Left forelimb (tissue), 1 donor: ENCODE data around the gene AMPD3.
A peak's percentile ranks its signal among the peaks of the same experiment; 100 is the strongest.
"Not testable (repeated sequence)": the region's sequence is repeated elsewhere in the genome, so short reads cannot be mapped to it uniquely, and the experiment has no call there.

Source experiments
- DNase-seq: peaks from one replicate; pipeline ENCODE4 v3.0.0-alpha.2; 2018; ENCODE audit warnings: low spot score

AMPD3 gene

GRCh38 chr11:10454878-10455631 lies at the start of gene AMPD3:
TSS of gene AMPD3 (plus strand) at chr11:10455264. CDS start at chr11:10461520, 6,256 bp downstream.
- DNase-seq, result peak; percentile 64

GRCh38 chr11:10405865-10406592 lies 49.0 kb upstream of the AMPD3 start:
- DNase-seq, result no peak

DNA sequence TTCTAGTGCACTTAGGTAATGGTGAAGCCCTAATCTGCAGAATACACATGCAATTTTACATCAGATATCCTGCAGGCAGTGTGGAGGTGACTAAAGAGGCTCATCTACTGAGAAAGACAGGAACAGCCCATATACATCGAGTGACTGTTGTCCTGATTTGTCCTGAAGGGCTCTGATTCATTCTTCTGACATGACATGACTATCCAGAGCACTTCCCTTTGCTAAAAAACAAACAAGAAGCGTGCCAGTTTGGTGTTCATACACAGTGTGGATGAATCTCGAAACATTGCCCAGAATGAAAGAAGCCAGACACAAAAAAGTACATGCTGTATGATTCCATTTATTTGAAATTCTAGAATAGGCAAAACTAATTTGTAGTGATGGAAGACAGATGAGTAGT lies 48.0 kb upstream of the AMPD3 start:
- no peak for DNase-seq

DNA sequence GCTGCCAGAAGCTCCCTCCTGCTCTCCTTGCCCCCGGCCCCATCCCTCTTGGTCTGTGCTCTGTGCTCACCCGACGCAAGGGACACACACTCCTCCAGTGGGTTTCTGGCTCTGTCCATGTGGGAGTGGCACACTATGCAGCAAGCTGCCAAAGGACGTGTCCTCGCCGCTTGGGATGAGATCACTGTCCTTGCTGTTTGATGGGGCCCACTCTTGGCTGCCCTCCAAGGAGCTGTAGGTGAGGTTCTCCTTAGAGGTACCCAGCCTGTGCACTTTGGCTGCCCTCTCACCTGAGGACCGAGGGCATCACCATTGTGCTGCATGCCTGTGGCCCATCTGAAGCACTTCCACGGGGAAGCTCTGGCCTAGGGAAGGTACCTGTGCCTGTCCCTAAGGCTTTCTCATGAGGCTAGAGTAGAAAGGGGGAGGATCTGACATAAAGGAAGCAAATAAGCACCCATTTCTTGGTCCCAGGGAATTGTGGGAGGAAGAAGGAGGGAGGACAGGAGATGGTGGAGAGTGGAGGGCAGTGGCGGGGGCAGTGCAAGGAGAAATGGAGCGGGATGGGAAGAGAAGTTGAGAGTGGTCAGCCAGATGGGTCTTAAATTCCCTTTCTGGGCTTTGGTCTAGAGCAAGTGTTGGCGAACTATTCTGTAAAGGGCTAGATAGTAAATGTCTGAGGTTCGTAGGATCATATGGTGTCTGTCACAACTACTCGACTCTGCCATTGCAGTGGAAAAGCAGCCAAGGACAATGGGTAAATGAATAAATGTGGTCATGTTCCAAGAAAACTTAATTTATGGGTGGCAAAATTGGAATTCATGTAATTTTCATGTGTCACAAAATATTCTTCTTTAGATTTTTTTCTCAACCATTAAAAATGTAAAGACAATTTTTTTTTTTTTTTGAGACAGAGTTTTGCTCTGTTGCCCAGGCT lies 47.0 kb upstream of the AMPD3 start:
- no peak for DNase-seq

- DNase-seq, result no peak
Measured at GRCh38 chr11:10409207-10409661, 45.8 kb upstream of the AMPD3 start.

GRCh38 chr11:10410106-10410843 lies 44.8 kb upstream of the AMPD3 start:
- DNase-seq, result no peak

GRCh38 chr11:10410844-10411200 lies 44.2 kb upstream of the AMPD3 start:
- DNase-seq, result peak; percentile 45

GRCh38 chr11:10412266-10412665 lies 42.8 kb upstream of the AMPD3 start:
- DNase-seq, result peak; percentile 26

DNA sequence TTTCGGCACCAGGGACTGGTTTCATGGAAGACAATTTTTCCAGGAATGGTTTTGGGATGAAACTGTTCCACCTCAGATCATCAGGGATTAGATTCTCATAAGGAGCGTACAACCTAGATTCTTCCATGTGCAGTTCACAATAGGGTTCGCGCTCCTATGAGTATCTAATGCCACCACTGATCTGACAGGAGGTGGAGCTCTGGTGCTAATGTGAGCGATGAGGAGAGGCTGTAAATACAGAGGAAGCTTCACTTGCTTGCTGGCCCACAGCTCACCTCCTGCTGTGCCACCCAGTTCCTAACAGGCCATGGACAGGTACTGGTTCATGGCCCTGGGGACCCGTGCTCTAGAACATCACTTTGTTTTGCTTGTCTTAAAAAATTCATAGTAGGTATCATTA lies 41.8 kb upstream of the AMPD3 start:
- peak; percentile 55 for DNase-seq

DNA sequence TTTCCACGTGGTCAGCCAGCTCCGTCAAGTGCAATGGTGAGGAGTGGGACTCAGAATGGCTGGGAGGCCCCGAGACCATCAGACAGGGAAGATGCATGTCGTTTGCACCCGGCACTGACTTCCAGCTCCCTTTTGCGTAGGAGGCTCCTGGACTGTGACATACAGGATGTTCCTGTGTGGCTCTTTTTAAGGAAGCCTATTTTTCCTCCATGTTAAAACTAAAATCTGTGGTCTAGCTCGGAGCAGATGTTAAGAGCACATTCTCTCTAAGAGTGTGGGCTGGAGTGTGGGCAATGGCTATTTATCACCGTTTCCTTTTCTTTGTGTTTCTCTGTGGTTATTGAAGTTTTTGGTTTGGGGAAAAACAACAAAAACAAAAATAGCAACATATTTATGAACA lies 40.9 kb upstream of the AMPD3 start:
- DNase-seq, result no peak

DNA sequence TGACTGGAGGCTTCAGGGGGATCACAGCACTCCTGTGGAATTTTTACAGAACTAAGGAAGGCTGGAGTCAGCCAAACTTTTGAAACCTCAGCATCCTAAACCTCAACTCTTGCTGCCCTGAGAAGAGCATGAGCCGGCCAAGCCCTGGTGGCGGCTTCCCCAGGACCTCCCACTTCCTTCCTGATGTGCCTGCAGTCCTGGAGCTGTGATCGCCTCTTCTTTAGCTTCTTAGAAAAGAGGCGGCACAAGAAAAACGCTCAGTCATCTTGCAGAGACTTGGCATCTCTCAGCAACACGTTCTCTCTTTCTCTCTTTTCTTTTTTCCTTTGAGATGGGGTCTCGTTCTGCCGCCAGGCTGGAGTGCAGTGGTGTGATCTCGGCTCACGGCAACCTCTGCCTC lies 40.4 kb upstream of the AMPD3 start:
- DNase-seq, result no peak

- DNase-seq, result no peak
Measured at GRCh38 chr11:10415817-10416392, 39.2 kb upstream of the AMPD3 start.

- DNase-seq, result no peak
Measured at GRCh38 chr11:10418259-10418949, 36.7 kb upstream of the AMPD3 start.

- no peak for DNase-seq
Measured at GRCh38 chr11:10418950-10419310, 36.1 kb upstream of the AMPD3 start.

GRCh38 chr11:10426475-10426874 lies 28.6 kb upstream of the AMPD3 start:
- no peak for DNase-seq

DNA sequence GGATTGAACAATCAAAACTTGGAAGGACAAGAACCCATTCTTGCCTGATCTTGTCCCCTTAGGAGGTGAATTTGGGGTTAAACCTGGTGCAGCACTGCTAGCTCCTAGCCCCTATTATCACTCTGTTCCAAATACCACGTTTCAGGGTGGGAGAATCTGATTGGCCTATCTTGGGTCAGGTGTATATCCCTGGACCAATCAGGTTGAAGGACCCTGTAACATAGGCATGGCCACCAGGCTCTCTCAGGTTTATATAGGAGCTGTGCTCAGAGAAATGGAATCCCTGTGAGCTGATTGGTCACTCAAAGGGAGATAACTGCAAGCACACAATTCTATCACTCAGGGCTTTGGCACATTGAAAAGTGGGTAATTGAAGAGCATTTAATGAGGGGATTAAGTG lies 26.6 kb upstream of the AMPD3 start:
- DNase-seq, result no peak

DNA sequence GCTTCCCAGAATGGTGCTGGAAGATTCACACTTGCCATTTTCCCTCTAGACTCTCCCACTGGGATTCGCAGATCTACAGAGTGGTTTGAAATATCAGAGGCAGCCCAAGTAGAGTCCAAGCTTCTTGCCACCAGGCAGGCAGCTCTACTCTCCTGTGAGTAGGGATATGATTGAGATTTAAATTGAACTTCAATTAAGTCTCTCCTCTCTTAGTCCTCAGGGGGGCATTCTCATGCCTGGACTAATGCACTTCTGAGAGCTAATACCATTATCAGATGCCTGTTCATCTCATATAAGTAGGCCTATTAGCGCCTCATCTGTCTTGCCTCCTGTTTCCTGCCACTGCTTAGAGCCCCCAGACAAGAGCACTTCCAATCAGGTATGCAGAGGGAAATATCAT lies 25.5 kb upstream of the AMPD3 start:
- DNase-seq, result no peak

- no peak for DNase-seq
Measured at GRCh38 chr11:10432493-10432892, 22.6 kb upstream of the AMPD3 start.

- no peak for DNase-seq
Measured at GRCh38 chr11:10432971-10433370, 22.1 kb upstream of the AMPD3 start.

GRCh38 chr11:10436224-10436623 lies 18.8 kb upstream of the AMPD3 start:
- DNase-seq, result no peak

DNA sequence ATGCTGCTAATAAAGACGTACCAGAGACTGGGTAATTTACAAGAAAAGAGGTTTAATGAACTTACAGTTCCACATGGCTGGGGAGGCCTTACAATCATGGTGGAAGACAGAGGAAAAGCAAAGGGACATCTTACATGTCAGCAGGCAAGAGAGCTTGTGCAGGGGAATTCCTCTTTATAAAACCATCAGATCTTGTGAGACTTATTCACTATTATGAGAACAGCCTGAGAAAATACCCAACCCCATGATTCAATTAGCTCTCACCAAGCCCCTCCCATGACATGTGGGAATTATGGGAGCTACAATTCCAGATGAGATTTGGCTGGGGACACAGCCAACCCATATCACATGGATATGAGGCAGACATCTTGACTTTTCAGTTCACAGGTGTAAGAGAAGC lies 18.4 kb upstream of the AMPD3 start:
- not testable (repeated sequence) for DNase-seq
